ENCODE results near the gene KRTAP12-3.

Gene KRTAP12-3

GRCh38 chr21:44706026-44706705 lies 48.4 kb downstream of the KRTAP12-3 start:
- no peak for DNase-seq

GRCh38 chr21:44706706-44707581 lies 49.2 kb downstream of the KRTAP12-3 start:
- no peak for DNase-seq
